ENCODE results near the gene UBFD1. TPM values are rescaled to one million over a fixed set of nuclear protein-coding genes. Genes with fewer than 3 reads are reported as not detected.

UBFD1 gene
- total and polyA plus RNA-seq, 2 of the 8 experiments (the other 6 are each of a cell fraction or from before 2014, with no cell fraction given) = 66.3 to 106 TPM

DNA sequence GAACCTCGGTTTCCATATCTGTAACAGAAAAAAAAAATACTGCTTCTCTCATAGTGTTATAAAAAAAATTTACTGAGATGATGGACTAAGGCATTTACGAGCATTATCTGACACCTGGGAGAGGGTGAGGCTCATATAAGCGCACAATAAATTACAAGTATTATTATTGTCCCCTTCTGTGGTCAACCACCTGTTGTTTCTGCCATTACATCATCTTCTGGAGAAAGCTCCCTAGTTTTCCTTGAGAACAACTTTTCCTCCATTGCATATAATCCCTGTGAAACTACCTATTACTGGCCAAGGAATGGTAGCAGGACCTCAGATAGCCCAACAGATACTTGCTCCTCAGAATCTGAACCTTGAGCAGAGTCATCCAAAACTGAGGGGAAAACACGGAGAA, 35.6 kb upstream of the UBFD1 start:
- Histone ChIP-seq H4K5ac (ENCODE audit: insufficient read length, low read depth, low read length) (no peak overlapping the region), H2BK12ac (ENCODE audit: low read depth, low read length) (no peak overlapping the region), H3K9me3 (ENCODE audit: insufficient read depth in 2 of 2, low read depth in 1 of 2, low read length in 1 of 2) (no peaks in the 10 kb centered on the region), H3K9ac (replicated peaks in 1 of 4; ENCODE audit: extremely low read depth in 1 of 4, low read depth in 3 of 4, low read length in 3 of 4) (no peak overlapping the region), H3K27ac (ENCODE audit: low read depth, low read length) (no peak overlapping the region), H3K4me3 (ENCODE audit: extremely low read depth in 1 of 4, insufficient read depth in 2 of 4, low read depth in 3 of 4, low read length in 4 of 4) (no peak overlapping the region), H2BK20ac (ENCODE audit: low read length) (no peak overlapping the region), H4K8ac (ENCODE audit: extremely low read depth, insufficient read depth, low read length) (no peak overlapping the region), H3K36me3 (ENCODE audit: control insufficient read depth in 2 of 4, insufficient read depth in 4 of 4, low read length in 3 of 4) (peaks cover 17 to 46% (median 43%) of the 10 kb centered on the region in 4 experiments), H3K56ac (replicated peaks; ENCODE audit: insufficient read length, low read depth, low read length) (no peak overlapping the region), H2AFZ (ENCODE audit: low read length) (no peak overlapping the region), H3K18ac (ENCODE audit: extremely low read depth, low read length) (no peak overlapping the region), H4K91ac (replicated peaks; ENCODE audit: insufficient read length, low read length) (no peak overlapping the region), H2BK120ac (replicated peaks; ENCODE audit: low read depth, low read length) (no peak overlapping the region), H3K79me1 (ENCODE audit: low read depth, low read length) (no peaks in the 10 kb centered on the region), H3K4ac (replicated peaks; ENCODE audit: insufficient read length, low read depth, low read length) (no peak overlapping the region), H2BK15ac (ENCODE audit: low read length) (no peak overlapping the region), H3K79me2 (ENCODE audit: control insufficient read depth in 1 of 2, insufficient read depth in 2 of 2, low read length in 2 of 2) (no peaks in the 10 kb centered on the region), H2AK5ac (ENCODE audit: low read depth, low read length) (no peak overlapping the region), H3K4me1 (replicated peaks in 1 of 4; ENCODE audit: control insufficient read depth in 3 of 4, insufficient read depth in 4 of 4, low read length in 3 of 4) (no peaks in the 10 kb centered on the region), H3K4me2 (ENCODE audit: insufficient read depth in 1 of 2, low read depth in 2 of 2, low read length in 2 of 2) (no peak overlapping the region), H3K14ac (ENCODE audit: insufficient read length) (no peak overlapping the region), H3K27me3 (replicated peaks in 1 of 4; ENCODE audit: control insufficient read depth in 3 of 4, extremely low read depth in 1 of 4, insufficient read depth in 3 of 4, low read length in 3 of 4) (no peaks in the 10 kb centered on the region; a peak in 1 of 7 replicates), H3K23me2 (ENCODE audit: low read depth, low read length) (no peaks in the 10 kb centered on the region), H3K23ac (ENCODE audit: insufficient read length) (no peak overlapping the region), H2BK5ac (ENCODE audit: low read depth, low read length) (no peak overlapping the region), H4K20me1 (replicated peaks in 1 of 2; ENCODE audit: control insufficient read depth in 1 of 2, insufficient read depth in 2 of 2, low read length in 2 of 2) (peaks cover 2 to 4% of the 10 kb centered on the region in 2 experiments)
- TF ChIP-seq GTF2F1 (IDR thresholded peaks at IDR 0.05; ENCODE audit: borderline replicate concordance, low read depth, low read length) = no peak
- ChIA-PET POLR2A (ENCODE audit: partially characterized antibody) (interaction anchor here (0.7 to 1.9 kb wide), 3 partner anchors 12 to 1695 kb away, joined by 3 to 15 read pairs (median 3); partner anchors contain the start of gene GGA2), CTCF (ENCODE audit: partially characterized antibody) (no interaction called here)
- no peak for DNase-seq (ENCODE audit: low read depth in 1 of 2, low spot score in 2 of 2)
- FAIRE-seq = no peak
- WGBS, 2 experiments (ENCODE audit: extremely low coverage in 1 of 2, insufficient coverage in 1 of 2, insufficient read length in 1 of 2, insufficient replicate concordance in 2 of 2, low coverage in 1 of 2, low lambda C conversion rate in 2 of 2, missing lambda C conversion rate in 1 of 2) = 93% methylated on average over 4 of the region's 4 CpGs; no CpG with 5 or more reads in 1 of the 2 experiments

Measured in H1 (cell line).